ENCODE results near the gene RABGAP1L.
"Not testable (repeated sequence)": the region's sequence is repeated elsewhere in the genome, so short reads cannot be mapped to it uniquely, and the experiment has no call there.

The RABGAP1L gene

GRCh38 chr1:174623324-174624035, 464.2 kb downstream of the RABGAP1L start:
- no peak for DNase-seq

DNA sequence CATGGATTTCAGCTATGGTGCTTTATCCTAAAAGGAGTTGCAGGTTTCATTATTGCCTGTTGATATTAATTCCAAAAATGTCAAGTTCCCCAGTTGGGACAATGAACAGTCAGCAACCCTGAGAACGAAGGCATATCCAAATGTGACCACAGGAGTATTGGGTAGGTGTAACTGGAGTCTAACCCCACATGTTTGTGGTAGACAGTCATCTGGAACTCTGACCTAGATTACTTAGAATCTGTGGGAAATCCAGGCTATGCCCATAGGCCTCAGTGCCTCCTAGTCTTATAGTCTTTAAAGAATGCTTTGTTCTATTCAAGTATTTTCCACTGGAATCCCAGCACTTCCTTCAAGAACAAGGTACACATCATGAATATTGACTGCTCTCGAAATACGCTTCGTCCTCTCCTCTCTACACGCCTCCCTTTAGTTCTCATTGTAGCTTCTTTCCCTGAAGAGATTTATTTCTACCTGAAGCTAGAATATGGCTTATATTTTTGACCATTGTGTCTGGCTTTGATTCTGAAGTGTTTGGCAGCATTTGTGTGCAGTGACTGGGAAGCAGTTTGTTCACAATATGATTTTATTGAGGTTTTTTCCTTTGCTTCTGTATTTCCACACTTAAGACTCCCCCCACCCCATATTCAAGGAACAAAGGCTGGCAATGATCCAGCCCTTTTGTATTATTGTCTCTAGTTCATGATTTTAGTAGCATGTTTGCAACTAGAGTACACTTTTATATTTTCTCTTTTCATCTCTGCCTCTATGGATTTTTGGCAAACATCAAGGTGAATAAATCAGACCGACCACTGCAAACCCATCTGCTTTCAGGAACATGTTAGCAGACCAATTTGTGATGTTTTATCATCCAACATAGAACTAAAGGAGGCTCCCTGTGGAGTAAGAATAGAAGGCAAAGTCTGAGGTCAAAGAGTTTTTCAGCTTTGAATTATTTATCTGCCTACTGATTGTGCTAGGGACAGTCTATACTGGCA, 467.0 kb downstream of the RABGAP1L start:
- no peak for DNase-seq

GRCh38 chr1:174637487-174637886, 478.2 kb downstream of the RABGAP1L start:
- DNase-seq: no peak

GRCh38 chr1:174639461-174639860, 480.1 kb downstream of the RABGAP1L start:
- DNase-seq: no peak

GRCh38 chr1:174640783-174641182, 481.5 kb downstream of the RABGAP1L start:
- no peak for DNase-seq

DNA sequence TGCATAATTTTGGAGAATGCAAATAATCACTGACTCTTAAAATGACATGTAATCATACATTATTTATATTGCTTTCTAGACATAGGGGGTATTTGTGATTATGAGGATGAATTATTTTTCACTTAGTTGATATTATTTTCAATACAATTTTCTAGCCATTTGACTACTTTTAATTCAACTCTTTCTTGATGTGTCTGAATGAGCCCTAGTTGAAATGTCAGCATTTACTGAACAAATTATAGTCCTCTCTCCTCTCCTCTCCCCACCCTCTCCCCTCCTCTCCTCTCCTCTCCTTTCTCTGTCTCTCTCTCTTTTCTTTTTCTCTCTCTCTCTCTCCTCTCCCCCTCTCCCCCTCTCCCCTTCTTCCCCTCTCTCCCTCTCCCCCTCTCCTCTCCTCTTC, 483.1 kb downstream of the RABGAP1L start:
- no peak for DNase-seq

DNA sequence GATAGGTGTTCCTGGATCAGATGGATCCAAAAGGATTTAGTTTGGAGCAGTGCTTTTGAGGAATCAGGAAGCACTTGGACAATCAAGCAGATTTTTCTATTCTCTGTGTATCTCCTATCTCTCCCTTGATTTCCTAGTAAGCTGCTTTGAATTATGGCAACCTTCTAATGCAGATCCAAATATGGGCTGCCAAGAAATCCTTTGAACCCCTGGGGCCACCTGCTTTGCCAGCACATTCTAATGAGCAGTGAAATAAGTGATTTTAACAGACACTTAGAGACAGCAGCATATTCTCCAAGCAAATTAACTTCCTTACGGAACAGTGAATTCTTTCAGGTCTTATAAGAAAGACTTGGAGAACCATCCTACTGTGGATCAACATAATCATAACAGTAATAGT, 483.9 kb downstream of the RABGAP1L start:
- no peak for DNase-seq

DNA sequence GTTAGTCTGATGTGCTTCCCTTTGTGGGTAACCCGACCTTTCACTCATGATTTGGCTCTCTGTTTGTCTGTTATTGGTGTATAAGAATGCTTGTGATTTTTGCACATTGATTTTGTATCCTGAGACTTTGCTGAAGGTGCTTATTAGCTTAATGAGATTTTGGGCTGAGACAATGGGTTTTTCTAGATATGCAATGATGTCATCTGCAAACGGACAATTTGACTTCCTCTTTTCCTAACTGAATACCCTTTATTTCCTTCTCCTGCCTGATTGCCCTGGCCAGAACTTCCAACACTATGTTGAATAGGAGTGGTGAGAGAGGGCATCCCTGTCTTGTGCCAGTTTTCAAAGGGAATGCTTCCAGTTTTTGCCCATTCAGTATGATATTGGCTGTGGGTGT, 490.3 kb downstream of the RABGAP1L start:
- not testable (repeated sequence) for DNase-seq

GRCh38 chr1:174652569-174653280, 493.4 kb downstream of the RABGAP1L start:
- no peak for DNase-seq

- no peak for DNase-seq
Measured at GRCh38 chr1:174654560-174654959, 495.2 kb downstream of the RABGAP1L start.

- DNase-seq: no peak
Measured at GRCh38 chr1:174656409-174657059, 497.2 kb downstream of the RABGAP1L start.

DNA sequence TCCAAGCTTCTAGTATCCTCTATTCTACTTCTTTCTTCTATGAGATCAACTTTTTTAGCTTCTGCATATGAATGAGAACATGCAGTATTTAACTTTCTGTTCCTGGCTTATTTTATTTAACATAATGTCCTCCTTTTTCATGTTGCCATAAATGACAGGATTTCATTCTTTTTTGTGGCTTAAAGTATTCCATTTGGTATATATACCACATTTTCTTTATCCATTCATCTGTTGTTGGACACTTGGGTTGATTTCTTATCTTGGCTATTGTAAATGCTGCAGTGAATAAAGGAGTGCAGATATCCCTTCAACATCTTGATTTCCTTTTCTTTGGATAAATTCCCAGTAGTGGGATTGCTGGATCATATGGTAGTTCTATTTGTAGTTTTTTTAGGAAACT, 498.1 kb downstream of the RABGAP1L start:
- DNase-seq: no peak

- DNase-seq: no peak
Measured at GRCh38 chr1:174657893-174658292, 498.6 kb downstream of the RABGAP1L start.

- DNase-seq: no peak
Measured at GRCh38 chr1:174659823-174660222, 500.5 kb downstream of the RABGAP1L start.

GRCh38 chr1:174660476-174660875, 501.2 kb downstream of the RABGAP1L start:
- DNase-seq: no peak

- DNase-seq: no peak
Measured at GRCh38 chr1:174663358-174663757, 504.0 kb downstream of the RABGAP1L start.

GRCh38 chr1:174666248-174666647, 506.9 kb downstream of the RABGAP1L start:
- DNase-seq: no peak

DNA sequence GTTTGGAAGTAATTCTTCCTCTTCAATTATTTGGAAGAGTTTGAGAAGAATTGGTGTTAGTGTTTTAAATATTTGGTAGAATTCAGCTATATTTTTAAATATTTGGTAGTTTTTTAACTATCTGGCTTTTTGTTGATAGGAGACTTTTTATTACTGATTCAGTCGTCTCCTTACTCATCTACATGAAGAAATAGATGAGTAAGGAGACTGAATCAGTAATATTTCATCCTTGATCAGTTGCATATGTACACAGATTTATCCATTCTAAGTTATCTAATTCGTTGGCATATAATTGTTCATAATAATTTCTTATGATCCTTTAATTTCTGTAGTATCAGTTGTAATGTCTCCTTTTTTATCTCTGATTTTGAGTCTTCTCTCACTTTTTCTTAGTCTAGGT, 512.5 kb downstream of the RABGAP1L start:
- DNase-seq: no peak

DNA sequence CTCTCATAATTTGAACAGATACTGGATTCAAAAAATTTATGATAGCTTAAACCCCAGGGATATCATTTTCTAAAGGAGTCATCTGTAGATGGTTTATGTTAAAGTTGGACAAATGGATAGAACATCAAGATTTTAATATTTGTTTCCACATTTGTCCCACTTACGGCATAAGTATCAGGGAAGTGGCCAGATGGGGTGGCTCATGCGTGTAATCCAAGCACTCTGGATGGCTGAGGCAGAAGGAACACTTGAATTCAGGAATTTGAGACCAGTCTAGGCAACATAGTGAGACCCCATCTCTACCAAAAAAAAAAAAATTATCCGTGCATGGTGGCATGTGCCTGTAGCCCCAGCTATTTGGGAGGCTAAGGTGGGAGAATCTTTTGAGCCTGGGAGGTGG, 517.5 kb downstream of the RABGAP1L start:
- DNase-seq: no peak

- DNase-seq: no peak
Measured at GRCh38 chr1:174678657-174679056, 519.3 kb downstream of the RABGAP1L start.

- no peak for DNase-seq
Measured at GRCh38 chr1:174680101-174680500, 520.8 kb downstream of the RABGAP1L start.

- DNase-seq: no peak
Measured at GRCh38 chr1:174682419-174683008, 523.2 kb downstream of the RABGAP1L start.

Data from activated CD8-positive, alpha-beta memory T cell treated with anti-CD3 and anti-CD28 coated beads, Interleukin-2, amount 50 U/mL, for 48 hours (primary cell).